Measurements from ENCODE around the gene PNPLA6.

The PNPLA6 gene

DNA sequence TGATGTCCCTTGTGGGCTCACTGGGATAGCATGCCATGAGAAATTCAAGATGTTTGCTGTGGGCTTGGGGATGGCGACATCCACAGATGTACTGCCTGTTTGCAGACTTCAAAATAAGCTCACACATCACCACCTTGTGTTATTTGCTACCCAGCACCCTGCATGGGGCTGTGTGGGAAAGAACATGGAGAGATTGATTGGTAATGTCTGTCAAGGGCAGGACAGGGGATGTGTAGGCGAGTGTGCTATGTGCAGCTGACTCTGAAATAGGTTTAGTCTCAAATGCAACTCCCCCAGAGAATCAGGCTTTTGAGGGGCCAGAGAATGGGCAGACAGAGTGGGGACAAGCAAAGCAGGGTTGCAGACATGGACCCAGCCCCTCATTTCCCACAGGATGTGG, 24.7 kb downstream of the PNPLA6 start:
- CTCF ChIA-PET = interaction anchor here (0.6 kb wide), 1 partner anchor 19 kb away, joined by 3 read pairs; no protein-coding TSS in a partner anchor
- TF ChIP-seq, protein P1, sequence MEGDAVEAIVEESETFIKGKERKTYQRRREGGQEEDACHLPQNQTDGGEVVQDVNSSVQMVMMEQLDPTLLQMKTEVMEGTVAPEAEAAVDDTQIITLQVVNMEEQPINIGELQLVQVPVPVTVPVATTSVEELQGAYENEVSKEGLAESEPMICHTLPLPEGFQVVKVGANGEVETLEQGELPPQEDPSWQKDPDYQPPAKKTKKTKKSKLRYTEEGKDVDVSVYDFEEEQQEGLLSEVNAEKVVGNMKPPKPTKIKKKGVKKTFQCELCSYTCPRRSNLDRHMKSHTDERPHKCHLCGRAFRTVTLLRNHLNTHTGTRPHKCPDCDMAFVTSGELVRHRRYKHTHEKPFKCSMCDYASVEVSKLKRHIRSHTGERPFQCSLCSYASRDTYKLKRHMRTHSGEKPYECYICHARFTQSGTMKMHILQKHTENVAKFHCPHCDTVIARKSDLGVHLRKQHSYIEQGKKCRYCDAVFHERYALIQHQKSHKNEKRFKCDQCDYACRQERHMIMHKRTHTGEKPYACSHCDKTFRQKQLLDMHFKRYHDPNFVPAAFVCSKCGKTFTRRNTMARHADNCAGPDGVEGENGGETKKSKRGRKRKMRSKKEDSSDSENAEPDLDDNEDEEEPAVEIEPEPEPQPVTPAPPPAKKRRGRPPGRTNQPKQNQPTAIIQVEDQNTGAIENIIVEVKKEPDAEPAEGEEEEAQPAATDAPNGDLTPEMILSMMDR (conservative IDR thresholded peaks at IDR 0.05; ENCODE audit: low read depth) = no peak
- H3K27ac ChIP-seq = no peak overlapping the region
- POLR2A ChIA-PET (ENCODE audit: low non-redundant PET) = no interaction called here
- DNase-seq (ENCODE audit: low spot score) = no peak

DNA sequence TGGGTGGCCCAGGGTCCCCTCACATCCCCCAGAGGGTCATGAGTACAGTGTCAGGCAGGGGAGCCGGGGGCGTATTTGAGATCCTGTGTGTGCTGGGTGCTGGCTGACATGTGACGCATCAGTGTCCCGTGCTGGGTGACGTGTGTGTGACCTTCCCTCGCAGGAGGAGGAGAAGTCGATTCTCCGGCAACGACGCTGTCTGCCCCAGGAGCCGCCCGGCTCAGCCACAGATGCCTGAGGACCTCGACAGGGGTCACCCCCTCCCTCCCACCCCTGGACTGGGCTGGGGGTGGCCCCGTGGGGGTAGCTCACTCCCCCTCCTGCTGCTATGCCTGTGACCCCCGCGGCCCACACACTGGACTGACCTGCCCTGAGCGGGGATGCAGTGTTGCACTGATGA, 25.8 kb downstream of the PNPLA6 start:
- POLR2A ChIA-PET (ENCODE audit: low non-redundant PET) = no interaction called here
- no peak overlapping the region for H3K27ac ChIP-seq
- TF ChIP-seq, protein P1 (conservative IDR thresholded peaks at IDR 0.05; ENCODE audit: low read depth) = no peak
- CTCF ChIA-PET = no interaction called here
- DNase-seq (ENCODE audit: low spot score) = no peak

DNA sequence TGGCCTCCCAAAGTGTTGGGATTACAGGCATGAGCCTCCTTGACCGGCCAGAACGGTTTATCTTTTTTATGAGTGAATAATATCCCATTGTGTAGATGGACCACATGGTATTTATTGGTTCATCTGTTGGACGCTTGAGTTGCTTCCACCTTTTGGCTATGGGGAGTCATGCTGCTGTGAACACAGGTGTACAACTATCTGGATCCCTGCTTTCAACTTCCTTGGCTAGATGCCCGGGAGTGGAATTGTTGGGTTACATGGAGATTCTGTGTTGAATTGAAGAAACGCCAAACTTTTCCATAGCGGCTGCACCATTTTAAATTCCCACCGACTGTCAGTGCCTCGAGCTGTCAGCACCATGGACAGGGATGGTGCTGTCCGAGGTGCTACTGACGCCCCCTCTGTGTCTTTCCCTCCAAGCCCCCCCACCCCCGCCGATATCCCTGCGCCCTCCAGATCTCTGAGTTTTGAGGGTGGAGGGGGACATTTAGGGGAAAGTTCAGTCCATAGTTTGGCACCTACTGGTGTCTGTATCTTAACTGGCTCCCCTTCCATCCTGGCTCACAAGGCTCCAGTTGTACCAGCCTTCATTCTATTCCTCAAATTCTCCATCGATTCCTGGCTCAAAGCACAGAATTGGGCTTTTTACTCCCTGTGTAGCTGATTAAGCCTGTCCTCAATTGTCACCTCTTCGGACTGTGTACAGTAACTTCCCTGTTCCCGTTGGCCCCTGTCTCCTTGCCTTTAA, 27.3 kb downstream of the PNPLA6 start:
- TF ChIP-seq, protein P1 (conservative IDR thresholded peaks at IDR 0.05; ENCODE audit: low read depth) = no peak
- no peak overlapping the region for H3K27ac ChIP-seq
- ChIA-PET CTCF (no interaction called here), POLR2A (ENCODE audit: low non-redundant PET) (no interaction called here)
- no peak for DNase-seq (ENCODE audit: low spot score)

DNA sequence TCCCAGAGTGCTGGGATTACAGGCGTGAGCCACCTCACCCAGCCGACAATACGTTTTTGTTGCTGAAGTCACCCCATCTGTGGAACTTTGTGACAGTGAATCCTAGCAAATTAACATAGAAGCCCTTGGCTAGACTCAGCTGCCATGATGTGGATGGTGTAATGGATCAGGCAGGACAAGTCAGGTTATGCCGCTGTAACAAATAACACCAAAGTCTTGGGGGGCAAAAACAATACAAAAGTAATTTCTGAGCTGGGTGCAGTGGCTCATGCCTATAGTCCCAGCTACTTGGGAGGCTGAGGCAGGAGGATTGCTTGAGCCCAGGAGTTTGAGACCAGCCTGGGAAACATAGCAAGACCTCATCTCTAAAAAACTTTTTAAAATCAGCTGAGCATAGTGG, 29.3 kb downstream of the PNPLA6 start:
- POLR2A ChIA-PET (ENCODE audit: low non-redundant PET) = no interaction called here
- CTCF ChIA-PET = interaction anchor here (0.6 to 0.9 kb wide), 3 partner anchors 116 to 234 kb away, joined by 4 to 5 read pairs (median 4); partner anchors contain the start of gene TRAPPC5
- no peak for DNase-seq (ENCODE audit: low spot score)
- TF ChIP-seq, protein P1 (conservative IDR thresholded peaks at IDR 0.05; ENCODE audit: low read depth) = no peak
- no peak overlapping the region for H3K27ac ChIP-seq

DNA sequence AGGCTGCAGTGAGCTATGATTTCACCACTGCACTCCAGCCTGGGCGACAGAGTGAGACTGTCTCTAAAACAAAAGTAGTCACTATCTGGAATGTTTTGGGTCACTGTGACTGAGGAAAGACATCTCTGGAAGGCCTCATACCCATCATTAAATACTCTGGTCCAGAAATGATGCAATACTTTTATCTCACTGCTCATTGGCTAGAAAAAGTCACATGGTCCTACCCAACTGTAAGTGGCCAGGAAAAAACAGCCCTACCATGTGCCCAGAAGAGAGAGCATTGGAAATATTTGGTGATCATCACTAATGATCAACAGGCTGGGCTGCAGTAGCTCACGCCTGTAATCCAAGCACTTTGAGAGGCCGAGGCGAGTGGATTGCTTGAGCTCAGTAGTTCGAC, 29.8 kb downstream of the PNPLA6 start:
- H3K27ac ChIP-seq = no peak overlapping the region
- CTCF ChIA-PET = interaction anchor here (0.6 to 0.9 kb wide), 2 partner anchors 196 to 234 kb away, joined by 4 to 5 read pairs; no protein-coding TSS in a partner anchor
- POLR2A ChIA-PET (ENCODE audit: low non-redundant PET) = no interaction called here
- peak; percentile 36 for DNase-seq (ENCODE audit: low spot score)
- TF ChIP-seq, protein P1 (conservative IDR thresholded peaks at IDR 0.05; ENCODE audit: low read depth) = no peak

DNA sequence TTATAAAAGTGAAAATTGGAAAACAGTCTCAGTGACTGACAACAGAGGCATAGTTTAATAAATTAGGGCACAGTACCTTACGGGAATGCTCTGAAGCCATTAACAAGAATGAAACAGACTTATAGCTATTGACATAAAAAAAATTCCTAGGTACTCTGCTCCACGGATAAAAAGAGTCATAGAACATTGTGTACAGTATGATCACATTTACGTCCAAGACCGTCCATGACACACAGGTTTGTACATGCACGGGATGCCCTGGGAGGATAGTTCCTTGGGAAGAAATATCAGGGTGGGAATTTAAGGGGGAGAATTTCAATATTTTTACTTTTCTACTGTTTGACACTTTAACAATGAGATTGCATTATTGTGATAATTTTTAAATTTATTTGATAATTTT, 35.2 kb downstream of the PNPLA6 start:
- TF ChIP-seq, protein P1 (conservative IDR thresholded peaks at IDR 0.05; ENCODE audit: low read depth) = no peak
- POLR2A ChIA-PET (ENCODE audit: low non-redundant PET) = no interaction called here
- DNase-seq (ENCODE audit: low spot score) = no peak
- CTCF ChIA-PET = no interaction called here
- H3K27ac ChIP-seq = no peak overlapping the region
